Measurements from ENCODE around the gene SLC39A3.

DNA sequence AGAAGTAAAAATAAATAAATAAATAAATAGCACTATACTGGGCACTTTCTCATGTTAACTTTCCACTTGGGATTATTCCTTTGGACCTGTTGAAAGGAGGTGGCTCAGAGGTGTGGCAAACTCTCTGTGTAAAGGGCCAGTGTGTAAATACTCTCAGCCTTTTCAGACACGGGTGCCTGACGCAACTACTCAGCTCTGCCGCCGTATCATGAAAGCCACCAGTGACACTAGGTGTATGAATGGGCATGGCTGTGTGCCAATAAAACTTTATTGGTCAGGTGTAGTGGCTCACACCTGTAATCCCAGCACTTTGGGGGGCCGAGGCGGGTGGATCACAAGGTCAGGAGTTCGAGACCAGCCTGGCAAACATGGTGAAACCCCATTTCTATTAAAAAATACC lies 20.1 kb upstream of the SLC39A3 start:
- TF ChIP-seq, protein P1, sequence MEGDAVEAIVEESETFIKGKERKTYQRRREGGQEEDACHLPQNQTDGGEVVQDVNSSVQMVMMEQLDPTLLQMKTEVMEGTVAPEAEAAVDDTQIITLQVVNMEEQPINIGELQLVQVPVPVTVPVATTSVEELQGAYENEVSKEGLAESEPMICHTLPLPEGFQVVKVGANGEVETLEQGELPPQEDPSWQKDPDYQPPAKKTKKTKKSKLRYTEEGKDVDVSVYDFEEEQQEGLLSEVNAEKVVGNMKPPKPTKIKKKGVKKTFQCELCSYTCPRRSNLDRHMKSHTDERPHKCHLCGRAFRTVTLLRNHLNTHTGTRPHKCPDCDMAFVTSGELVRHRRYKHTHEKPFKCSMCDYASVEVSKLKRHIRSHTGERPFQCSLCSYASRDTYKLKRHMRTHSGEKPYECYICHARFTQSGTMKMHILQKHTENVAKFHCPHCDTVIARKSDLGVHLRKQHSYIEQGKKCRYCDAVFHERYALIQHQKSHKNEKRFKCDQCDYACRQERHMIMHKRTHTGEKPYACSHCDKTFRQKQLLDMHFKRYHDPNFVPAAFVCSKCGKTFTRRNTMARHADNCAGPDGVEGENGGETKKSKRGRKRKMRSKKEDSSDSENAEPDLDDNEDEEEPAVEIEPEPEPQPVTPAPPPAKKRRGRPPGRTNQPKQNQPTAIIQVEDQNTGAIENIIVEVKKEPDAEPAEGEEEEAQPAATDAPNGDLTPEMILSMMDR (IDR thresholded peaks at IDR 0.05), result no peak
- TF ChIP-seq POLR2A (IDR thresholded peaks at IDR 0.05), result no peak

Measured in adrenal gland (tissue), 5 donors.